Liver (tissue), 3 donors: ENCODE data around the gene PEX16.

Experiments used
- TAF1 ChIP-seq: conservative IDR thresholded peaks from 2 replicates; pipeline ENCODE4 v1.6.1; 2016; ENCODE audit warnings: antibody characterized with exemption, mild to moderate bottlenecking
- YY1 ChIP-seq: IDR thresholded peaks from 2 replicates; pipeline ENCODE4 v1.6.1; 2016; ENCODE audit warnings: antibody characterized with exemption, mild to moderate bottlenecking
- TF ChIP-seq, protein P1 (sequence below): fragments of 150-350 bp; IDR thresholded peaks from 2 replicates; pipeline ENCODE4 v1.5.1; 2017; ENCODE audit warnings: improper control_type of control experiment, low read depth, low read length; ENCODE audit not compliant: missing input control
- donor health status: healthy.
- donor health status: healthy.

DNA sequence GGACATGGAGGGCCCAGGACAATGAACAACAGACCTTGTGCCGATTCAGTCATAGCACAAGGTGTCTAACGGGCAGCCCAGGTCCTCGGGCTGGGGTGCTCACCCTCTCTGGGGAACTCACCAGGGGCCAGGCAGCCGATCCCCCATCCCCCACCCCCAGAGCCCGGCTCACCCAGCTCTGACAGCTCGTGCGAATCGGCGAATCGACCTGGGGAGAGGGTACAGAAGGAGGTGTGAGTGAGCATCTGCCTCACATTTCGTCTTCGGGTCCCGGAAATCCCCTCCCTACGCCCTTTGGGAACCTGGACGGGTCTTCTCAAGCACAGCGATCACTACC, 423 bp downstream of the PEX16 start:
- TF ChIP-seq, protein P1, sequence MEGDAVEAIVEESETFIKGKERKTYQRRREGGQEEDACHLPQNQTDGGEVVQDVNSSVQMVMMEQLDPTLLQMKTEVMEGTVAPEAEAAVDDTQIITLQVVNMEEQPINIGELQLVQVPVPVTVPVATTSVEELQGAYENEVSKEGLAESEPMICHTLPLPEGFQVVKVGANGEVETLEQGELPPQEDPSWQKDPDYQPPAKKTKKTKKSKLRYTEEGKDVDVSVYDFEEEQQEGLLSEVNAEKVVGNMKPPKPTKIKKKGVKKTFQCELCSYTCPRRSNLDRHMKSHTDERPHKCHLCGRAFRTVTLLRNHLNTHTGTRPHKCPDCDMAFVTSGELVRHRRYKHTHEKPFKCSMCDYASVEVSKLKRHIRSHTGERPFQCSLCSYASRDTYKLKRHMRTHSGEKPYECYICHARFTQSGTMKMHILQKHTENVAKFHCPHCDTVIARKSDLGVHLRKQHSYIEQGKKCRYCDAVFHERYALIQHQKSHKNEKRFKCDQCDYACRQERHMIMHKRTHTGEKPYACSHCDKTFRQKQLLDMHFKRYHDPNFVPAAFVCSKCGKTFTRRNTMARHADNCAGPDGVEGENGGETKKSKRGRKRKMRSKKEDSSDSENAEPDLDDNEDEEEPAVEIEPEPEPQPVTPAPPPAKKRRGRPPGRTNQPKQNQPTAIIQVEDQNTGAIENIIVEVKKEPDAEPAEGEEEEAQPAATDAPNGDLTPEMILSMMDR = no peak
- TF ChIP-seq TAF1 (no peak), YY1 (no peak)
